H1 (cell line): Measurements from ENCODE around the gene ACER3. TPM values are rescaled to one million over a fixed set of nuclear protein-coding genes. Genes with fewer than 3 reads are reported as not detected.

Source experiments
- CTCF ChIA-PET: fragments of 300-600 bp; sonication (Branson Sonifier 250); formaldehyde crosslinking; loops from one replicate; lab custom pipeline; 2021; ENCODE audit not compliant: partially characterized antibody; lab: Charles Lee
- POLR2A ChIA-PET: fragments of 300-600 bp; sonication (Branson Sonifier 250); formaldehyde crosslinking; loops from one replicate; lab custom pipeline; 2021; ENCODE audit warnings: inconsistent platforms; ENCODE audit not compliant: partially characterized antibody; lab: Charles Lee
- DNase-seq, 2 experiments: peaks; one replicate each; pipeline versions ENCODE4 v3.0.0 to v3.0.0-alpha.2; 2010 to 2022; ENCODE audit warnings: low spot score in 2 of 2, low read depth in 1 of 2, mixed read lengths in 1 of 2
- FAIRE-seq: peaks from 2 replicates; lab custom pipeline; 2011; peaks lifted over from hg19 to GRCh38; lab: Jason Lieb, UNC
- H2AFZ ChIP-seq: 2 replicates; pipeline ENCODE4 v1.8.1; 2012; ENCODE audit warnings: low read length, inconsistent platforms
- H2AK5ac ChIP-seq: 2 replicates; pipeline ENCODE4 v1.6.1; 2013; ENCODE audit warnings: low read depth, low read length
- H2BK120ac ChIP-seq: replicated peaks from 2 replicates; pipeline ENCODE3; 2013; ENCODE audit warnings: low read depth, low read length, inconsistent platforms
- H2BK12ac ChIP-seq: 2 replicates; pipeline ENCODE4 v1.6.1; 2013; ENCODE audit warnings: low read depth, low read length
- H2BK15ac ChIP-seq: 2 replicates; pipeline ENCODE4 v1.6.1; 2013; ENCODE audit warnings: low read length
- H2BK20ac ChIP-seq: 2 replicates; pipeline ENCODE4 v1.6.1; 2013; ENCODE audit warnings: low read length
- H2BK5ac ChIP-seq: 2 replicates; pipeline ENCODE4 v1.6.1; 2013; ENCODE audit warnings: low read depth, low read length
- H3K14ac ChIP-seq: 2 replicates; pipeline ENCODE4 v1.6.1; 2013; ENCODE audit warnings: inconsistent platforms; ENCODE audit not compliant: insufficient read length
- H3K18ac ChIP-seq: 2 replicates; pipeline ENCODE4 v1.6.1; 2013; ENCODE audit warnings: low read length; ENCODE audit errors: extremely low read depth
- H3K23ac ChIP-seq: 2 replicates; pipeline ENCODE4 v1.6.1; 2013; ENCODE audit warnings: inconsistent platforms; ENCODE audit not compliant: insufficient read length
- H3K23me2 ChIP-seq: 2 replicates; pipeline ENCODE4 v1.6.1; 2013; ENCODE audit warnings: low read depth, low read length
- H3K27ac ChIP-seq: 2 replicates; pipeline ENCODE4 v1.6.1; 2011; ENCODE audit warnings: low read depth, low read length, inconsistent platforms
- H3K27me3 ChIP-seq, 4 experiments: replicated peaks in 1 of 4; 1 replicate in 1 of 4; 2 replicates in 3 of 4; pipeline versions ENCODE4 v1.6.1 to v1.8.1; 2011 to 2013; ENCODE audit warnings: low read length in 3 of 4, mild to moderate bottlenecking in 3 of 4, inconsistent platforms in 2 of 4, mixed read lengths in 2 of 4, moderate library complexity in 1 of 4; ENCODE audit not compliant: control insufficient read depth in 3 of 4, insufficient read depth in 3 of 4; ENCODE audit errors: extremely low read depth in 1 of 4
- H3K36me3 ChIP-seq, 4 experiments: 2 replicates each; pipeline versions ENCODE4 v1.6.1 to v1.8.1; 2011 to 2013; ENCODE audit warnings: mild to moderate bottlenecking in 4 of 4, low read length in 3 of 4, moderate library complexity in 2 of 4, control low read depth in 1 of 4, inconsistent platforms in 1 of 4; ENCODE audit not compliant: insufficient read depth in 4 of 4, control insufficient read depth in 2 of 4
- H3K4ac ChIP-seq: replicated peaks from 2 replicates; pipeline ENCODE3; 2013; ENCODE audit warnings: low read length, low read depth, mixed read lengths, inconsistent platforms; ENCODE audit not compliant: insufficient read length
- H3K4me1 ChIP-seq, 4 experiments: replicated peaks in 1 of 4; 1 replicate in 1 of 4; 2 replicates in 3 of 4; pipeline versions ENCODE4 v1.6.1 to v1.8.1; 2011 to 2013; ENCODE audit warnings: low read length in 3 of 4, inconsistent platforms in 2 of 4, mixed read lengths in 1 of 4; ENCODE audit not compliant: insufficient read depth in 4 of 4, control insufficient read depth in 3 of 4
- H3K4me2 ChIP-seq, 2 experiments: 2 replicates each; pipeline versions ENCODE4 v1.6.1 to v1.8.1; 2011 to 2013; ENCODE audit warnings: low read depth in 2 of 2, low read length in 2 of 2, control low read depth in 1 of 2, inconsistent platforms in 1 of 2, mild to moderate bottlenecking in 1 of 2; ENCODE audit not compliant: insufficient read depth in 1 of 2
- H3K4me3 ChIP-seq, 4 experiments: fragments of 200-600, 300-600 bp in 1 of 4; sonication (generic), shearing (Covaris generic), sonication (Bioruptor Twin) in 1 of 4; 2 replicates each; pipeline versions ENCODE4 v1.5.1 to v1.8.1; 2011 to 2016; ENCODE audit warnings: low read length in 4 of 4, low read depth in 3 of 4, control low read depth in 2 of 4, inconsistent platforms in 2 of 4, mild to moderate bottlenecking in 2 of 4, mixed read lengths in 1 of 4, moderate library complexity in 1 of 4; ENCODE audit not compliant: insufficient read depth in 2 of 4; ENCODE audit errors: extremely low read depth in 1 of 4
- H3K56ac ChIP-seq: replicated peaks from 2 replicates; pipeline ENCODE3; 2013; ENCODE audit warnings: low read depth, mild to moderate bottlenecking, mixed read lengths, low read length, inconsistent platforms; ENCODE audit not compliant: insufficient read length
- H3K79me1 ChIP-seq: 2 replicates; pipeline ENCODE4 v1.6.1; 2013; ENCODE audit warnings: low read depth, low read length, control low read depth
- H3K79me2 ChIP-seq, 2 experiments: 2 replicates each; pipeline versions ENCODE4 v1.6.1 to v1.8.1; 2012 to 2013; ENCODE audit warnings: low read length in 2 of 2, mild to moderate bottlenecking in 2 of 2, inconsistent platforms in 1 of 2; ENCODE audit not compliant: insufficient read depth in 2 of 2, control insufficient read depth in 1 of 2
- H3K9ac ChIP-seq, 4 experiments: replicated peaks in 1 of 4; 1 replicate in 1 of 4; 2 replicates in 3 of 4; pipeline versions ENCODE4 v1.6.1 to v1.8.1; 2011 to 2013; ENCODE audit warnings: low read depth in 3 of 4, low read length in 3 of 4, control low read depth in 2 of 4, mild to moderate bottlenecking in 2 of 4, moderate library complexity in 2 of 4, inconsistent platforms in 1 of 4; ENCODE audit errors: extremely low read depth in 1 of 4
- H3K9me3 ChIP-seq, 2 experiments: 2 replicates each; pipeline versions ENCODE4 v1.6.1 to v1.8.1; 2012 to 2013; ENCODE audit warnings: mild to moderate bottlenecking in 2 of 2, moderate library complexity in 2 of 2, control low read depth in 1 of 2, inconsistent platforms in 1 of 2, low read depth in 1 of 2, low read length in 1 of 2, mixed read lengths in 1 of 2; ENCODE audit not compliant: insufficient read depth in 2 of 2
- H4K20me1 ChIP-seq, 2 experiments: replicated peaks in 1 of 2; 2 replicates each; pipeline versions ENCODE3 to v1.8.1; 2011 to 2013; ENCODE audit warnings: inconsistent platforms in 2 of 2, low read length in 2 of 2, mild to moderate bottlenecking in 1 of 2; ENCODE audit not compliant: insufficient read depth in 2 of 2, control insufficient read depth in 1 of 2
- H4K5ac ChIP-seq: 2 replicates; pipeline ENCODE4 v1.6.1; 2013; ENCODE audit warnings: low read length, low read depth, mixed read lengths, inconsistent platforms; ENCODE audit not compliant: insufficient read length
- H4K8ac ChIP-seq: 2 replicates; pipeline ENCODE4 v1.8.0; 2013; ENCODE audit warnings: mild to moderate bottlenecking, moderate library complexity, low read length, inconsistent platforms; ENCODE audit not compliant: insufficient read depth; ENCODE audit errors: extremely low read depth
- H4K91ac ChIP-seq: replicated peaks from 2 replicates; pipeline ENCODE3; 2013; ENCODE audit warnings: low read length, mixed read lengths, inconsistent platforms; ENCODE audit not compliant: insufficient read length
- BCL11A ChIP-seq, 2 experiments: IDR thresholded peaks; one replicate each; pipeline ENCODE4 v1.6.1; 2011; ENCODE audit warnings: low read depth in 2 of 2, low read length in 2 of 2, mild to moderate bottlenecking in 2 of 2
- CTCF ChIP-seq, 3 experiments: IDR thresholded peaks; 1 replicate in 2 of 3; 2 replicates in 1 of 3; pipeline versions ENCODE4 v1.5.1 to v1.6.1; 2011; ENCODE audit warnings: low read length in 3 of 3, mild to moderate bottlenecking in 3 of 3, inconsistent platforms in 2 of 3, low read depth in 1 of 3, moderate library complexity in 1 of 3; ENCODE audit not compliant: insufficient read depth in 1 of 3; ENCODE audit errors: control extremely low read depth in 1 of 3
- GABPA ChIP-seq: IDR thresholded peaks from 2 replicates; pipeline ENCODE4 v1.6.1; 2011; ENCODE audit warnings: mild to moderate bottlenecking, low read length, moderate library complexity, borderline replicate concordance; ENCODE audit not compliant: insufficient read depth
- HDAC2 ChIP-seq, 2 experiments: fragments of 300-600 bp in 1 of 2; sonication (generic) in 1 of 2; IDR thresholded peaks; 2 replicates each; pipeline ENCODE4 v1.6.1; 2011 to 2012; ENCODE audit warnings: low read depth in 2 of 2, low read length in 2 of 2, mild to moderate bottlenecking in 2 of 2, moderate library complexity in 2 of 2, borderline replicate concordance in 1 of 2, inconsistent platforms in 1 of 2
- JUN ChIP-seq: IDR thresholded peaks from 2 replicates; pipeline ENCODE4 v1.6.1; 2011; ENCODE audit warnings: low read depth, mild to moderate bottlenecking, improper control_type of control experiment, low read length
- RNF2 ChIP-seq: fragments of 200-900, 300-1000 bp; sonication (generic); IDR thresholded peaks from 2 replicates; pipeline ENCODE4 v1.7.1; 2016; ENCODE audit warnings: borderline replicate concordance, low read depth, mild to moderate bottlenecking, antibody characterized with exemption, low read length; ENCODE audit not compliant: poor library complexity, severe bottlenecking; ENCODE audit errors: missing control alignments
- SP1 ChIP-seq: IDR thresholded peaks from 2 replicates; pipeline ENCODE4 v1.6.1; 2011; ENCODE audit warnings: low read depth, low read length
- SP2 ChIP-seq: IDR thresholded peaks from 2 replicates; pipeline ENCODE4 v1.6.1; 2012; ENCODE audit warnings: mild to moderate bottlenecking, low read length, inconsistent platforms
- TEAD4 ChIP-seq: IDR thresholded peaks from 2 replicates; pipeline ENCODE4 v1.6.1; 2012; ENCODE audit warnings: low read depth, low read length, inconsistent platforms, mixed read lengths
- YY1 ChIP-seq: IDR thresholded peaks from 2 replicates; pipeline ENCODE4 v1.6.1; 2011; ENCODE audit warnings: low read depth, mild to moderate bottlenecking, low read length
- WGBS, 2 experiments: shearing (Covaris generic) in 1 of 2; methylation state at CpG; one replicate each; pipeline versions ENCODE4 v1.1.6 to v1.1.7; 2013 to 2015; ENCODE audit warnings: low lambda C conversion rate in 2 of 2, mixed read lengths in 2 of 2, inconsistent platforms in 1 of 2, low coverage in 1 of 2, missing lambda C conversion rate in 1 of 2; ENCODE audit not compliant: insufficient replicate concordance in 2 of 2, insufficient coverage in 1 of 2, insufficient read length in 1 of 2; ENCODE audit errors: extremely low coverage in 1 of 2, missing lambda C conversion rate in 1 of 2; 5-methylcytosine and 5-hydroxymethylcytosine counted together
- polyA plus RNA-seq, 7 experiments: library from polyadenylated mRNA; depleted of rRNA in 3 of 7; stranded (reverse) in 5 of 7; unstranded in 2 of 7; fragments of >200 nt in 5 of 7; fragments of 200-250 nt in 2 of 7; gene quantifications; 1 replicate in 5 of 7; 2 replicates in 1 of 7; 4 replicates in 1 of 7; pipeline versions ENCODE4 v1.2.1 to v1.2.3, GENCODE V29; 2011 to 2013; ENCODE audit warnings: missing spikeins in 2 of 7, mixed read lengths in 2 of 7
- total RNA-seq: library from RNA; stranded (reverse); fragmentation: NEBNext Ultra II Directional; extraction: Animal tissue kit (Norgen Biotek cat#: 25700); gene quantifications from 2 replicates; pipeline ENCODE4 v1.2.1, GENCODE V29; 2021

ACER3 gene
- total and polyA plus RNA-seq, 2 of the 8 experiments (the other 6 are each of a cell fraction or from before 2014, with no cell fraction given): 5.7 to 16.2 TPM

DNA sequence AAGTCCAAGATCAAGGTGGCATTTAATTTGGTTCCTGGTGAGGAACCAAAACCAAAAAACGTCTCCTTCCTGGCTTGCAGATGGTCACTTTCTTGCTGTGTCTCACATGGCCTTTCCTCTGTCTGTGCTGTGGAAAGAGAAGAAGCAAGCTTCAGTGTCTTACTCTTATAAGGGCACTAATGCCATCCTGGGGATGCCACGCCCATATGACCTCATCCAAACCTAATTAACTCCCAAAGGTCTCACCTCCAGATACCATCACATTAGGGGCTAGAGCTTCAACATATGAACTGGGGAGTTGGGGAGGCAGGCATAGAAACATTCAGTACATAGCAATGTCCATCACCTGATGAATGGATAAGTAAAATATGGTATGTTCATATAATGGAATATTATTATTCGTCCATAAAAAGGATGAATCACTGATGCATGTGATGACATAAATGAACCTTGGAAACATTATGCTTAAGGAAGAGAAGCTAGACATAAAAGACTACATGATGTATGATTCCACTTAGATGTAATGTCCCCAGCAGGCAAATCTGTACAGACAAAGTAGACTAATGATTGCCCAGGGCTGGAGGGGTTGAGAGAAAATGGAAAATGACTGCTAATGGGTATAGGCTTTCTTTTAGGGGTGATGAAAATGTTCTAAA, 94.9 kb downstream of the ACER3 start:
- Histone ChIP-seq H4K91ac (no peak overlapping the region), H4K20me1 (no peaks in the 10 kb centered on the region), H2BK12ac (no peak overlapping the region), H3K23ac (no peak overlapping the region), H3K79me1 (no peaks in the 10 kb centered on the region), H3K4ac (no peak overlapping the region), H3K27ac (no peak overlapping the region), H3K27me3 (no peaks in the 10 kb centered on the region), H3K14ac (no peak overlapping the region), H2BK15ac (no peak overlapping the region), H3K56ac (no peak overlapping the region), H3K79me2 (no peaks in the 10 kb centered on the region), H3K9me3 (no peaks in the 10 kb centered on the region), H3K36me3 (peaks cover 0 to 2% (median under 1%) of the 10 kb centered on the region in 4 experiments; a peak in 1 of 8 replicates), H3K23me2 (no peaks in the 10 kb centered on the region), H2BK5ac (no peak overlapping the region), H4K8ac (no peak overlapping the region), H3K4me3 (no peak overlapping the region), H3K18ac (no peak overlapping the region), H4K5ac (no peak overlapping the region), H3K9ac (no peak overlapping the region), H3K4me1 (no peaks in the 10 kb centered on the region), H3K4me2 (no peak overlapping the region), H2BK120ac (no peak overlapping the region), H2AFZ (no peak overlapping the region), H2BK20ac (no peak overlapping the region), H2AK5ac (no peak overlapping the region)
- no peak for DNase-seq
- CTCF ChIA-PET: interaction anchor here (0.6 kb wide), 1 partner anchor 150 kb away, joined by 3 read pairs; no protein-coding TSS in a partner anchor
- POLR2A ChIA-PET: no interaction called here
- no peak for FAIRE-seq
- WGBS, 2 experiments: 88% methylated on average over 3 of the region's 3 CpGs; no CpG with 5 or more reads in 1 of the 2 experiments
- TF ChIP-seq BCL11A (IDR thresholded peaks at IDR 0.05; ENCODE audit: low read depth in 2 of 2, low read length in 2 of 2) (no peak), SP1 (no peak), TEAD4 (no peak), YY1 (no peak), SP2 (no peak), JUN (no peak), CTCF (IDR thresholded peaks at IDR 0.05; ENCODE audit: control extremely low read depth in 1 of 3, insufficient read depth in 1 of 3, low read depth in 1 of 3, low read length in 3 of 3) (no peak), RNF2 (no peak), HDAC2 (IDR thresholded peaks at IDR 0.05; ENCODE audit: borderline replicate concordance in 1 of 2, low read depth in 2 of 2, low read length in 2 of 2) (no peak), GABPA (no peak)
